Measurements from ENCODE around the gene HELB.

Gene HELB

DNA sequence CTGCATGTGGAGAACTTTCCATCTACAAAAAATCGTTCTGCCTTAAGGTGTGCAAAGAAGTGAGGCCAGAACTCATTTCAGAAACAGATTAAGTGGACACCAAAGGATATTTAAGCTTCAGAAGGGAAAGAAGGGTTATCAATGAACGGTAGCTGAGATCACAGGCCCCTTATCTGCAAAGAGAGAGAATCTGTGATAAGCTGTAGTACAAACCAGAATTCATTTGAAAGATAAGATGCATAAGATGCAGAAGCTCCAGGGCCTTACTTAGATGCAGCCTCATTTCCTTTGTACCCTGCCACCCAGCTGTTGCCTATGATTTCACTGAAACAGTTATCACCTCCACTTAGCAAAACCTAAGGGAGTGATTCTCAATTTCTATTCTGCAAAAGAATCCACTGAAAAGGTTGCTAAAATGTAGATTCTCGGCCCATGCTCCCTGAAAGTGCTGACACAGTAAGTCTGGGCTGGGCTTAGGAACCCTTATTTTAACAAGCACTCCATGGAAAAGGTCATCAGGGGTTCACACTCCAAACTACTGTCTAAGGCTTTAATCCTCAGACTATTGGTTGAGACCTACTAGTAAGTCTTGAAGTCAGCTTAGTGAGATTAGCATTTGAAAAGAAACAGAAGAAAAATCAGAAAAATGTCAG lies 64.8 kb downstream of the HELB start:
- TF ChIP-seq, protein P1, sequence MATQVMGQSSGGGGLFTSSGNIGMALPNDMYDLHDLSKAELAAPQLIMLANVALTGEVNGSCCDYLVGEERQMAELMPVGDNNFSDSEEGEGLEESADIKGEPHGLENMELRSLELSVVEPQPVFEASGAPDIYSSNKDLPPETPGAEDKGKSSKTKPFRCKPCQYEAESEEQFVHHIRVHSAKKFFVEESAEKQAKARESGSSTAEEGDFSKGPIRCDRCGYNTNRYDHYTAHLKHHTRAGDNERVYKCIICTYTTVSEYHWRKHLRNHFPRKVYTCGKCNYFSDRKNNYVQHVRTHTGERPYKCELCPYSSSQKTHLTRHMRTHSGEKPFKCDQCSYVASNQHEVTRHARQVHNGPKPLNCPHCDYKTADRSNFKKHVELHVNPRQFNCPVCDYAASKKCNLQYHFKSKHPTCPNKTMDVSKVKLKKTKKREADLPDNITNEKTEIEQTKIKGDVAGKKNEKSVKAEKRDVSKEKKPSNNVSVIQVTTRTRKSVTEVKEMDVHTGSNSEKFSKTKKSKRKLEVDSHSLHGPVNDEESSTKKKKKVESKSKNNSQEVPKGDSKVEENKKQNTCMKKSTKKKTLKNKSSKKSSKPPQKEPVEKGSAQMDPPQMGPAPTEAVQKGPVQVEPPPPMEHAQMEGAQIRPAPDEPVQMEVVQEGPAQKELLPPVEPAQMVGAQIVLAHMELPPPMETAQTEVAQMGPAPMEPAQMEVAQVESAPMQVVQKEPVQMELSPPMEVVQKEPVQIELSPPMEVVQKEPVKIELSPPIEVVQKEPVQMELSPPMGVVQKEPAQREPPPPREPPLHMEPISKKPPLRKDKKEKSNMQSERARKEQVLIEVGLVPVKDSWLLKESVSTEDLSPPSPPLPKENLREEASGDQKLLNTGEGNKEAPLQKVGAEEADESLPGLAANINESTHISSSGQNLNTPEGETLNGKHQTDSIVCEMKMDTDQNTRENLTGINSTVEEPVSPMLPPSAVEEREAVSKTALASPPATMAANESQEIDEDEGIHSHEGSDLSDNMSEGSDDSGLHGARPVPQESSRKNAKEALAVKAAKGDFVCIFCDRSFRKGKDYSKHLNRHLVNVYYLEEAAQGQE (IDR thresholded peaks at IDR 0.05; ENCODE audit: insufficient read depth in 1 of 2, low read depth in 2 of 2, low read length in 2 of 2): no peak
- no peak for TF ChIP-seq SIN3A (IDR thresholded peaks at IDR 0.05; ENCODE audit: borderline replicate concordance, insufficient read depth, low read length)
- no peak for TF ChIP-seq FOXP2 (optimal IDR thresholded peaks at IDR 0.05; ENCODE audit: borderline replicate concordance, extremely low read depth, extremely low read length, insufficient read depth)
- TF ChIP-seq POLR2AphosphoS5 (IDR thresholded peaks at IDR 0.05; ENCODE audit: low read depth, low read length): no peak
- TF ChIP-seq TAF1 (IDR thresholded peaks at IDR 0.05; ENCODE audit: borderline replicate concordance, insufficient read depth, low read length): no peak

DNA sequence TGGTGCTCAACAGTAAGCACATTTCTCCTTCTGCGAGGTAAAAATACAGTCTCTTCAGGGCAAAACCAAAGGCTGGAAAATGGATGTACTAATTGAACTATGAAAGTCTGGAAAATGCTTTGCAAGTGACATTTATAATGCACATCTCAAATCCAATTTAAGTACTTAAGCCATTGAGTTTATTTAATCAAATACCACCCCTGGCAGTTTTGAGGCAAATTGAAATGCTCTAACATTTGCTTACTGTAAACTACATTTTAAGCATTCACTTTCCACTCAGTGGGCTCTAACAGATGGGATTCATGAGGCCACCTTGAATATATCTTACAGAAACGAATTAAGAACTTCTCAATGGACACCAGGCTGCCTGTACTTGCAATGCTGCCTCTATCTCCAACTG lies 69.7 kb downstream of the HELB start:
- no peak for TF ChIP-seq POLR2AphosphoS5 (IDR thresholded peaks at IDR 0.05; ENCODE audit: low read depth, low read length)

DNA sequence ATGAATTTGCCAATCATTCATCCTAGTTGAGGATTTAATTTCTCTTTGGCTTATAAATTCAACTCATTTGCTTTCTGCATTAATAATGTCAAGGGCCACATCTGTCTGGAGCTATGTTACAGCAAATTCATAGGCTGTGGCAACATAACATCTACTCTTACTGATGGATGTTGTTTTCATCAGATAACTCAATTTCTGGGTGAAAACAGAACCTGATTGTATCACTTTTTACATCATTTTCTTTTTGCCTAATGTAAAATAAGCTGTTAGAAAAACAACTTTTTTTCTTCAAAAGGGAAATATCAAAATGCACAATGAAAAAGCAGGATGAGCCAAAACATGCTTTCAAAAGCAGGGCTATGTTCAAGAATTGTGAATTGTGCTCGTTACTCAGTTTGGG lies 73.3 kb downstream of the HELB start:
- TF ChIP-seq TAF1 (IDR thresholded peaks at IDR 0.05; ENCODE audit: borderline replicate concordance, insufficient read depth, low read length): no peak
- TF ChIP-seq, protein P1 (IDR thresholded peaks at IDR 0.05; ENCODE audit: insufficient read depth in 1 of 2, low read depth in 2 of 2, low read length in 2 of 2): no peak
- no peak for TF ChIP-seq FOXP2 (optimal IDR thresholded peaks at IDR 0.05; ENCODE audit: borderline replicate concordance, extremely low read depth, extremely low read length, insufficient read depth)
- no peak for TF ChIP-seq POLR2AphosphoS5 (IDR thresholded peaks at IDR 0.05; ENCODE audit: low read depth, low read length)
- TF ChIP-seq SIN3A (IDR thresholded peaks at IDR 0.05; ENCODE audit: borderline replicate concordance, insufficient read depth, low read length): no peak

DNA sequence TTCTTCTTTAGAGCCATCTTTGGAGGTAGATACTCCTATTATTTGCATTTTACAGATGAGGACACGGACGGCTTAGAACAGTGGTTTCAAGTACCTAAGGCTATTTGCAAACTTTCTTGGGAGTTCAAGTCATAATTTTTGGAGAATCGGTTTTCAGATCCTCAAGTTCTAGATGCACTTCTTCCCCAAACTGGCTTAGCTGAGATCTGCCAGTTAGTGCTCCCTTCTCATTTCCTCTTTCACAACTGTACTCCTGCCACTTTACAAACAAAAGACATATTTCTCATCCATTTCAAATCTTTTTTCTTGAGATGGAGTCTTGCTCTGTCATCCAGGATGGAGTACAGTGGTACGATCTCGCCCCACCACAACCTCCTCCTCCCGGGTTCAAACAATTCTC lies 77.3 kb downstream of the HELB start:
- TF ChIP-seq TAF1 (IDR thresholded peaks at IDR 0.05; ENCODE audit: borderline replicate concordance, insufficient read depth, low read length) (no peak), POLR2AphosphoS5 (IDR thresholded peaks at IDR 0.05; ENCODE audit: low read depth, low read length) (no peak), SIN3A (IDR thresholded peaks at IDR 0.05; ENCODE audit: borderline replicate concordance, insufficient read depth, low read length) (no peak), FOXP2 (optimal IDR thresholded peaks at IDR 0.05; ENCODE audit: borderline replicate concordance, extremely low read depth, extremely low read length, insufficient read depth) (no peak)
- TF ChIP-seq, protein P1 (IDR thresholded peaks at IDR 0.05; ENCODE audit: insufficient read depth in 1 of 2, low read depth in 2 of 2, low read length in 2 of 2): no peak

DNA sequence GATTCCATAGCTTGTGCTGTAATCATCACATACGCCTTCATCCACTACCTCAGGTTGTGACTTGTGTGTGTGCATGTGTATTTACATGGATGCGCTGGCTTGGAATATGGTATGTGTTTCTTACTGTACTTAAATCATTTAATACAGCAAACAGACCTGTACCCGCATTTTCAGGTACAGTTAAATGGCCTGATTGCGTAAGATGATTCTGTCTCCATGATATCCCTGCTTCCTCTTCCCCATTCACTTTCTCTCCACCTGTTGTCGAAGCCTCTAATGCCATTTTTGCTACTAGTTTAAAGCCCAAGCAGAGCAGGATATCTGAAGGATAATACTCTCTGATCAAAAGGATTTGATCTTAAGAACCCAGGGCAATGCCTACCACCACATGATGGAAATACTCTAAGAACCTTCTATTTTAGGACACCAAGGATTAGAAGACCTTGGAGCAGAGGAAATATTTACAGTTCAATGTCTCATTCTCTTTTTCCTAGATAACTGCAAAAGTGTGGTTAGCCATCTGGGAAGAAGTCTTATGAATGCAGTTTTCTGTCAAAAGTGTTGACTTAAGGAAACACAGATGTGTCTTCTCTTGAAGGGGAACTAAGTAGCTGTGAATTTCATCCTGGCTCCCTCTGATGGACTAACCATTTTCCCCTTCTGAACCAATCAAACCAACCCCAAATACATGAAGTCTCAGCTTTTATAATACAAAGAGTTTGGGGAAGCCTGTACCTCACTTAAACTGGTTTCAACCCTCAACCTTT lies 78.7 kb downstream of the HELB start:
- no peak for TF ChIP-seq TAF1 (IDR thresholded peaks at IDR 0.05; ENCODE audit: borderline replicate concordance, insufficient read depth, low read length)
- TF ChIP-seq FOXP2 (optimal IDR thresholded peaks at IDR 0.05; ENCODE audit: borderline replicate concordance, extremely low read depth, extremely low read length, insufficient read depth): no peak
- TF ChIP-seq POLR2AphosphoS5 (IDR thresholded peaks at IDR 0.05; ENCODE audit: low read depth, low read length): no peak
- TF ChIP-seq, protein P1 (IDR thresholded peaks at IDR 0.05; ENCODE audit: insufficient read depth in 1 of 2, low read depth in 2 of 2, low read length in 2 of 2): no peak
- TF ChIP-seq SIN3A (IDR thresholded peaks at IDR 0.05; ENCODE audit: borderline replicate concordance, insufficient read depth, low read length): no peak
